H9 (cell line): ENCODE measurements around the gene ABLIM1. TPM values are rescaled to one million over a fixed set of nuclear protein-coding genes. Genes with fewer than 3 reads are reported as not detected.

Source experiments
- DNase-seq: peaks from one replicate; pipeline ENCODE4 v3.0.0-alpha.2; 2017
- H2AFZ ChIP-seq: one replicate; pipeline ENCODE4 v1.6.1; 2013; ENCODE audit warnings: mild to moderate bottlenecking, low read length, control low read depth, moderate library complexity
- H2AK5ac ChIP-seq: 2 replicates; pipeline ENCODE4 v1.6.1; 2013; ENCODE audit warnings: low read length, control low read depth, mixed read lengths; ENCODE audit not compliant: insufficient read length
- H2BK120ac ChIP-seq: one replicate; pipeline ENCODE4 v1.6.1; 2013; ENCODE audit warnings: low read depth, mild to moderate bottlenecking, low read length, control low read depth, inconsistent platforms; ENCODE audit not compliant: poor library complexity, severe bottlenecking
- H2BK12ac ChIP-seq: 2 replicates; pipeline ENCODE4 v1.6.1; 2013; ENCODE audit warnings: low read length, control low read depth, mixed read lengths, low read depth; ENCODE audit not compliant: insufficient read length
- H2BK15ac ChIP-seq: 2 replicates; pipeline ENCODE4 v1.6.1; 2013; ENCODE audit warnings: low read depth, low read length, control low read depth
- H2BK20ac ChIP-seq: one replicate; pipeline ENCODE4 v1.6.1; 2013; ENCODE audit warnings: low read depth, mild to moderate bottlenecking, low read length, control low read depth, inconsistent platforms; ENCODE audit not compliant: poor library complexity, severe bottlenecking
- H2BK5ac ChIP-seq: 2 replicates; pipeline ENCODE4 v1.6.1; 2013; ENCODE audit warnings: low read length, control low read depth, mixed read lengths; ENCODE audit not compliant: insufficient read length
- H3K14ac ChIP-seq: 2 replicates; pipeline ENCODE4 v1.6.1; 2013; ENCODE audit warnings: low read length, control low read depth; ENCODE audit not compliant: insufficient read depth
- H3K18ac ChIP-seq: 2 replicates; pipeline ENCODE4 v1.6.1; 2013; ENCODE audit warnings: low read depth, mild to moderate bottlenecking, mixed read lengths, low read length, control low read depth; ENCODE audit not compliant: insufficient read length
- H3K23ac ChIP-seq: 2 replicates; pipeline ENCODE4 v1.6.1; 2013; ENCODE audit warnings: low read length, control low read depth, mixed read lengths, low read depth; ENCODE audit not compliant: insufficient read length
- H3K23me2 ChIP-seq: 2 replicates; pipeline ENCODE4 v1.6.1; 2013; ENCODE audit warnings: low read depth, mild to moderate bottlenecking, mixed read lengths, low read length, control low read depth; ENCODE audit not compliant: insufficient read length, poor library complexity, severe bottlenecking
- H3K27ac ChIP-seq: 2 replicates; pipeline ENCODE4 v1.5.1; 2013; ENCODE audit warnings: low read length, control low read depth, mixed read lengths, low read depth; ENCODE audit not compliant: insufficient read length
- H3K27me3 ChIP-seq: 2 replicates; pipeline ENCODE4 v1.6.1; 2013; ENCODE audit warnings: low read length, control low read depth, inconsistent platforms; ENCODE audit not compliant: insufficient read depth
- H3K4ac ChIP-seq: 2 replicates; pipeline ENCODE4 v1.6.1; 2013; ENCODE audit warnings: low read depth, mild to moderate bottlenecking, control low read depth, inconsistent platforms, low read length, moderate library complexity
- H3K4me1 ChIP-seq: 2 replicates; pipeline ENCODE4 v1.6.1; 2013; ENCODE audit warnings: low read length, control low read depth, inconsistent platforms; ENCODE audit not compliant: insufficient read depth
- H3K4me2 ChIP-seq: 2 replicates; pipeline ENCODE4 v1.6.1; 2013; ENCODE audit warnings: low read length, control low read depth, mixed read lengths; ENCODE audit not compliant: insufficient read length, insufficient read depth
- H3K56ac ChIP-seq: 2 replicates; pipeline ENCODE4 v1.6.1; 2013; ENCODE audit warnings: low read depth, mild to moderate bottlenecking, mixed read lengths, low read length, control low read depth; ENCODE audit not compliant: insufficient read length
- H3K79me1 ChIP-seq: 2 replicates; pipeline ENCODE4 v1.6.1; 2013; ENCODE audit warnings: low read depth, mild to moderate bottlenecking, moderate library complexity, low read length, control low read depth, inconsistent platforms; ENCODE audit not compliant: insufficient read depth, poor library complexity, severe bottlenecking
- H3K79me2 ChIP-seq: 2 replicates; pipeline ENCODE4 v1.6.1; 2013; ENCODE audit warnings: low read length, control low read depth, inconsistent platforms; ENCODE audit not compliant: insufficient read depth
- H3K9ac ChIP-seq: 2 replicates; pipeline ENCODE4 v1.6.1; 2013; ENCODE audit warnings: low read length, control low read depth, mixed read lengths; ENCODE audit not compliant: insufficient read length; ENCODE audit errors: extremely low read depth
- H3K9me3 ChIP-seq: one replicate; pipeline ENCODE4 v1.6.1; 2013; ENCODE audit warnings: low read depth, low read length, inconsistent platforms; ENCODE audit not compliant: control insufficient read depth
- H3T11ph ChIP-seq: one replicate; pipeline ENCODE4 v1.6.1; 2013; ENCODE audit warnings: mild to moderate bottlenecking, low read length, control low read depth, inconsistent platforms
- H4K20me1 ChIP-seq: one replicate; pipeline ENCODE4 v1.6.1; 2013; ENCODE audit not compliant: control insufficient read depth, insufficient read length, insufficient read depth
- H4K5ac ChIP-seq: 2 replicates; pipeline ENCODE4 v1.6.1; 2013; ENCODE audit warnings: low read depth, mild to moderate bottlenecking, mixed read lengths, low read length, control low read depth; ENCODE audit not compliant: insufficient read length
- H4K8ac ChIP-seq: replicated peaks from 2 replicates; pipeline ENCODE4 v1.6.1; 2013; ENCODE audit warnings: low read length, control low read depth, mixed read lengths, low read depth; ENCODE audit not compliant: insufficient read length
- H4K91ac ChIP-seq: 2 replicates; pipeline ENCODE4 v1.6.1; 2013; ENCODE audit warnings: low read depth, mild to moderate bottlenecking, moderate library complexity, mixed read lengths, low read length, control low read depth; ENCODE audit not compliant: insufficient read length
- H3K27ac Mint-ChIP-seq, 3 experiments: 2 replicates in 2 of 3; 3 replicates in 1 of 3; pipeline ENCODE4 v1.8.0; 2020 to 2021; ENCODE audit warnings: mixed read lengths in 3 of 3, mild to moderate bottlenecking in 1 of 3, moderate library complexity in 1 of 3
- H3K27me3 Mint-ChIP-seq: 2 replicates; pipeline ENCODE4 v1.8.0; 2021; ENCODE audit warnings: low read depth, mild to moderate bottlenecking, moderate library complexity, mixed read lengths
- H3K36me3 Mint-ChIP-seq, 3 experiments: 2 replicates in 2 of 3; 3 replicates in 1 of 3; pipeline ENCODE4 v1.8.0; 2020 to 2021; ENCODE audit warnings: low read depth in 3 of 3, mixed read lengths in 3 of 3; ENCODE audit not compliant: insufficient read depth in 1 of 3
- H3K4me1 Mint-ChIP-seq, 2 experiments: 2 replicates each; pipeline ENCODE4 v1.8.0; 2020; ENCODE audit warnings: mixed read lengths in 2 of 2
- H3K4me3 Mint-ChIP-seq, 2 experiments: 2 replicates in 1 of 2; 3 replicates in 1 of 2; pipeline ENCODE4 v1.8.0; 2020 to 2021; ENCODE audit warnings: mild to moderate bottlenecking in 2 of 2, mixed read lengths in 2 of 2, moderate library complexity in 1 of 2
- H3K9me3 Mint-ChIP-seq, 2 experiments: 2 replicates in 1 of 2; 3 replicates in 1 of 2; pipeline ENCODE4 v1.8.0; 2020; ENCODE audit warnings: mild to moderate bottlenecking in 2 of 2, mixed read lengths in 2 of 2, moderate library complexity in 1 of 2
- WGBS: extraction: QIAGEN DNeasy Blood & Tissue Kit; methylation state at CpG from one replicate; pipeline ENCODE4 v1.1.7; 2013; ENCODE audit warnings: missing lambda C conversion rate, low lambda C conversion rate, mixed read lengths; ENCODE audit not compliant: insufficient read length; ENCODE audit errors: extremely low coverage; 5-methylcytosine and 5-hydroxymethylcytosine counted together
- total RNA-seq: library from RNA; stranded (reverse); gene quantifications from 2 replicates; pipeline ENCODE4 v1.2.1, GENCODE V29; 2021
- TF ChIP-seq, protein P1 (sequence below): fragments of 200-600 bp; sonication (generic); conservative IDR thresholded peaks from 3 replicates; pipeline ENCODE4 v1.8.0; 2021; ENCODE audit warnings: antibody characterized with exemption, mild to moderate bottlenecking

The ABLIM1 gene
- total RNA-seq, 1 experiment from 2014 or later, result 32.1 TPM

DNA sequence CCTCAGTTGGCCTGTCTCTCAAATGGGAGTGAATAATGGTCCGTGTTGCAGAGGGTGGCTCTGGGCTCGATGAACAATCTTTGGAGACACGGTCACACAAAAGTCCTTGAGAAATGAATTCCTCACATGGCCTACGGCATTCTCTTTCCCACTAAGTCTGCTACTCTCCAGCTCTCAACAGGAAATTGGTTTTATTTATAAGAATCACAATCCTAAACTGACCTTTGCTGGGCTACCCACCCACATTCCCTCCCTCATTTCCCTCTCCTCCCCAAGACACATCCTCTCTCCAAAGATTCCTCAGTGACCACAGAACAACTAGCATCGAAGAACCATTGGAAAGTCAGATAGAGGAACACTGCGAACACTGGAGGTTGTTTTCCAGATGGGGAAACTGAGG lies 258.5 kb downstream of the ABLIM1 start:
- H3K56ac ChIP-seq, result no peak overlapping the region
- no peak overlapping the region for H2BK5ac ChIP-seq
- H2BK15ac ChIP-seq, result no peak overlapping the region
- no peak overlapping the region for H3K4me2 ChIP-seq
- no peak overlapping the region for H4K8ac ChIP-seq
- H3K79me1 ChIP-seq, result no peaks in the 10 kb centered on the region
- H2BK20ac ChIP-seq, result no peak overlapping the region
- WGBS, result no CpG with 5 or more reads among the region's 6 CpGs
- H3K4me3 Mint-ChIP-seq, result no peak overlapping the region
- no peak overlapping the region for H3K18ac ChIP-seq
- H3K9ac ChIP-seq, result no peak overlapping the region
- H3K9me3 Mint-ChIP-seq, result no peaks in the 10 kb centered on the region
- H2BK120ac ChIP-seq, result no peak overlapping the region
- H3K79me2 ChIP-seq, result no peaks in the 10 kb centered on the region
- no peak overlapping the region for H3K27ac Mint-ChIP-seq
- no peak overlapping the region for H3K27ac ChIP-seq
- no peak overlapping the region for H4K5ac ChIP-seq
- H3K9me3 ChIP-seq, result no peaks in the 10 kb centered on the region
- H3K36me3 Mint-ChIP-seq, result no peaks in the 10 kb centered on the region
- TF ChIP-seq, protein P1, sequence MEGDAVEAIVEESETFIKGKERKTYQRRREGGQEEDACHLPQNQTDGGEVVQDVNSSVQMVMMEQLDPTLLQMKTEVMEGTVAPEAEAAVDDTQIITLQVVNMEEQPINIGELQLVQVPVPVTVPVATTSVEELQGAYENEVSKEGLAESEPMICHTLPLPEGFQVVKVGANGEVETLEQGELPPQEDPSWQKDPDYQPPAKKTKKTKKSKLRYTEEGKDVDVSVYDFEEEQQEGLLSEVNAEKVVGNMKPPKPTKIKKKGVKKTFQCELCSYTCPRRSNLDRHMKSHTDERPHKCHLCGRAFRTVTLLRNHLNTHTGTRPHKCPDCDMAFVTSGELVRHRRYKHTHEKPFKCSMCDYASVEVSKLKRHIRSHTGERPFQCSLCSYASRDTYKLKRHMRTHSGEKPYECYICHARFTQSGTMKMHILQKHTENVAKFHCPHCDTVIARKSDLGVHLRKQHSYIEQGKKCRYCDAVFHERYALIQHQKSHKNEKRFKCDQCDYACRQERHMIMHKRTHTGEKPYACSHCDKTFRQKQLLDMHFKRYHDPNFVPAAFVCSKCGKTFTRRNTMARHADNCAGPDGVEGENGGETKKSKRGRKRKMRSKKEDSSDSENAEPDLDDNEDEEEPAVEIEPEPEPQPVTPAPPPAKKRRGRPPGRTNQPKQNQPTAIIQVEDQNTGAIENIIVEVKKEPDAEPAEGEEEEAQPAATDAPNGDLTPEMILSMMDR, result no peak
- DNase-seq, result no peak
- no peak overlapping the region for H4K91ac ChIP-seq
- peaks cover 8 to 12% of the 10 kb centered on the region in 2 experiments for H3K4me1 Mint-ChIP-seq
- H3K27me3 Mint-ChIP-seq, result peaks cover 90% of the 10 kb centered on the region
- H3K4ac ChIP-seq, result no peak overlapping the region
- H3T11ph ChIP-seq, result no peak overlapping the region
- H4K20me1 ChIP-seq, result no peaks in the 10 kb centered on the region
- no peak overlapping the region for H3K14ac ChIP-seq
- H2BK12ac ChIP-seq, result no peak overlapping the region
- no peak overlapping the region for H2AFZ ChIP-seq
- H3K4me1 ChIP-seq, result no peaks in the 10 kb centered on the region
- H3K23ac ChIP-seq, result no peak overlapping the region
- H3K27me3 ChIP-seq, result no peaks in the 10 kb centered on the region; the same call in 1 of the 2 replicates
- H3K23me2 ChIP-seq, result peaks cover 18% of the 10 kb centered on the region
- no peak overlapping the region for H2AK5ac ChIP-seq
